GM12878 (cell line): ENCODE data around the gene PADI3. TPM values are rescaled to one million over a fixed set of nuclear protein-coding genes. Genes with fewer than 3 reads are reported as not detected.

Experiments used
- ATAC-seq: fragments of 200-7000 bp; cut with Tn5 transposase; 3 replicates; pipeline ENCODE4 v1.9.1; 2020; ENCODE audit warnings: mild to moderate bottlenecking, moderate library complexity
- BruUV-seq: library from RNA; stranded (reverse); fragments of 400-500 nt; replicated peaks from 2 replicates; lab custom pipeline; 2021; lab: Mats Ljungman, UMichigan
- CTCF ChIA-PET: fragments of 300-600 bp; sonication (Branson Sonifier 250); formaldehyde crosslinking; extraction: SDS; loops from one replicate; lab custom pipeline; 2021; ENCODE audit warnings: inconsistent platforms; lab: Yijun Ruan, JAX
- POLR2A ChIA-PET: fragments of 350-600 bp; formaldehyde crosslinking; extraction: SDS; loops from one replicate; lab custom pipeline; 2021; ENCODE audit warnings: inconsistent platforms; lab: Charles Lee
- RAD21 ChIA-PET: fragments of 300-600 bp; sonication (Branson Sonifier 250); formaldehyde crosslinking; loops from one replicate; lab custom pipeline; 2023; ENCODE audit warnings: antibody characterized with exemption; ENCODE audit not compliant: unreplicated experiment; lab: Charles Lee
- SMC1A ChIA-PET: fragments of 300-600 bp; sonication (Branson Sonifier 250); formaldehyde crosslinking; loops from one replicate; lab custom pipeline; 2023; ENCODE audit not compliant: unreplicated experiment, uncharacterized antibody; lab: Charles Lee
- DNase-seq: peaks from one replicate; pipeline ENCODE4 v3.0.0-alpha.2; 2011; ENCODE audit warnings: low read depth, low spot score
- FAIRE-seq: peaks from 3 replicates; lab custom pipeline; 2011; peaks lifted over from hg19 to GRCh38; lab: Jason Lieb, UNC
- H2AFZ ChIP-seq: 2 replicates; pipeline ENCODE4 v1.6.0; 2011; ENCODE audit warnings: low read depth, low read length, control low read depth; ENCODE audit not compliant: control insufficient read depth
- H3K27ac ChIP-seq: 2 replicates; pipeline ENCODE4 v1.5.1; 2011; ENCODE audit warnings: control low read depth; ENCODE audit not compliant: control insufficient read depth, insufficient read depth
- H3K27me3 ChIP-seq, 2 experiments: replicated peaks in 1 of 2; 2 replicates each; pipeline versions ENCODE4 v1.6.0 to v1.6.1; 2011; ENCODE audit warnings: low read length in 1 of 2; ENCODE audit not compliant: control insufficient read depth in 2 of 2, insufficient read depth in 2 of 2
- H3K36me3 ChIP-seq, 2 experiments: 2 replicates each; pipeline ENCODE4 v1.5.1; 2011; ENCODE audit warnings: low read length in 1 of 2; ENCODE audit not compliant: control insufficient read depth in 2 of 2, insufficient read depth in 2 of 2
- H3K4me1 ChIP-seq: 2 replicates; pipeline ENCODE4 v1.6.1; 2011; ENCODE audit warnings: mild to moderate bottlenecking, low read length, moderate library complexity, mixed read lengths; ENCODE audit not compliant: control insufficient read depth, insufficient read depth
- H3K4me2 ChIP-seq: 2 replicates; pipeline ENCODE4 v1.6.0; 2011; ENCODE audit warnings: control low read depth; ENCODE audit not compliant: control insufficient read depth, insufficient read depth
- H3K4me3 ChIP-seq: fragments of 200-600 bp; sonication (generic); 2 replicates; pipeline ENCODE4 v1.5.1; 2016
- H3K79me2 ChIP-seq: 2 replicates; pipeline ENCODE4 v1.6.0; 2011; ENCODE audit warnings: low read length; ENCODE audit not compliant: control insufficient read depth, insufficient read depth
- H3K9ac ChIP-seq: 2 replicates; pipeline ENCODE4 v1.8.0; 2011; ENCODE audit warnings: low read length, control low read depth, mixed read lengths; ENCODE audit not compliant: control insufficient read depth, insufficient read depth
- H3K9me3 ChIP-seq: replicated peaks from 3 replicates; pipeline ENCODE4 v1.5.1; 2011; ENCODE audit warnings: mild to moderate bottlenecking, low read length; ENCODE audit not compliant: control insufficient read depth, insufficient read depth
- H4K20me1 ChIP-seq: 2 replicates; pipeline ENCODE4 v1.6.0; 2011; ENCODE audit not compliant: control insufficient read depth, insufficient read depth
- EED ChIP-seq: sonication (generic); IDR thresholded peaks from 2 replicates; pipeline ENCODE4 v1.6.1; 2016; ENCODE audit warnings: antibody characterized with exemption, low read depth
- IKZF1 ChIP-seq: fragments of 450-650 bp; conservative IDR thresholded peaks from 2 replicates; pipeline ENCODE4 v1.6.1; 2017; ENCODE audit warnings: antibody characterized with exemption, mild to moderate bottlenecking
- KDM1A ChIP-seq: fragments of 200-600 bp; sonication (generic); IDR thresholded peaks from 2 replicates; pipeline ENCODE4 v1.6.1; 2016; ENCODE audit warnings: borderline replicate concordance
- MTA3 ChIP-seq: IDR thresholded peaks from 2 replicates; pipeline ENCODE4 v1.6.1; 2012; ENCODE audit warnings: low read length, inconsistent platforms, borderline replicate concordance
- NFYA ChIP-seq: IDR thresholded peaks from 2 replicates; pipeline ENCODE4 v1.6.1; 2011; ENCODE audit warnings: low read depth, mild to moderate bottlenecking, low read length, improper control_type of control experiment, borderline replicate concordance
- POU2F2 ChIP-seq: IDR thresholded peaks from 3 replicates; pipeline ENCODE4 v1.6.1; 2011; ENCODE audit warnings: low read depth, mild to moderate bottlenecking, low read length, borderline replicate concordance
- SMC3 ChIP-seq: IDR thresholded peaks from 2 replicates; pipeline ENCODE4 v1.6.1; 2011; ENCODE audit warnings: low read length, improper control_type of control experiment, borderline replicate concordance
- TAF1 ChIP-seq: IDR thresholded peaks from 2 replicates; pipeline ENCODE4 v1.6.1; 2011; ENCODE audit warnings: mild to moderate bottlenecking, low read depth, low read length, borderline replicate concordance
- TBL1XR1 ChIP-seq: IDR thresholded peaks from 2 replicates; pipeline ENCODE4 v1.6.1; 2012; ENCODE audit warnings: low read depth, low read length, improper control_type of control experiment
- ZNF24 ChIP-seq: fragments of 450-650 bp; IDR thresholded peaks from 2 replicates; pipeline ENCODE4 v1.6.1; 2017; ENCODE audit warnings: antibody characterized with exemption, mild to moderate bottlenecking
- ZNF622 ChIP-seq: fragments of 450-650 bp; IDR thresholded peaks from 2 replicates; pipeline ENCODE4 v1.6.1; 2017; ENCODE audit warnings: mild to moderate bottlenecking, inconsistent platforms
- WGBS: methylation state at CpG from one replicate; pipeline ENCODE4 v1.1.6; 2016; ENCODE audit warnings: low lambda C conversion rate; ENCODE audit not compliant: insufficient replicate concordance, insufficient coverage; ENCODE audit errors: missing lambda C conversion rate; 5-methylcytosine and 5-hydroxymethylcytosine counted together
- in situ Hi-C: fragments of 300-500 bp; cut with MboI; formaldehyde crosslinking; loops from 9 replicates; pipeline ENCODE4 v1.14.3; 2018; ENCODE audit warnings: mixed read lengths
- intact Hi-C: fragments of 100-400 bp; cut with micrococcal nuclease; formaldehyde crosslinking; loops from one replicate; pipeline ENCODE4 v1.14.2; 2022; ENCODE audit not compliant: unreplicated experiment
- polyA plus RNA-seq, 11 experiments: library from polyadenylated mRNA; depleted of rRNA in 4 of 11; unstranded in 6 of 11; stranded (reverse) in 5 of 11; fragments of >200 nt; fragmentation: Nextera tagmentation in 4 of 11; fragmentation: Illumina TruSeq in 1 of 11; extraction: Ambion mirVana in 4 of 11; extraction: Trizol in 1 of 11; gene quantifications; 1 replicate in 1 of 11; 2 replicates in 10 of 11; pipeline versions ENCODE4 v1.2.1 to v1.2.3, GENCODE V29; 2011 to 2016; ENCODE audit warnings: inconsistent platforms in 2 of 11, missing spikeins in 2 of 11, low read depth in 1 of 11
- total RNA-seq, 4 experiments: library from RNA; depleted of rRNA in 3 of 4; stranded (reverse); fragments of >200 nt in 3 of 4; fragmentation: Illumina TruSeq in 1 of 4; extraction: Trizol in 1 of 4; gene quantifications; 2 replicates each; pipeline versions ENCODE4 v1.2.1 to v1.2.3, GENCODE V29; 2013 to 2021
- TF ChIP-seq, protein P1 (sequence below): fragments of 450-650 bp; formaldehyde crosslinking; IDR thresholded peaks from 2 replicates; pipeline ENCODE4 v1.4.0; 2022; ENCODE audit warnings: mild to moderate bottlenecking, moderate library complexity

Gene PADI3
- total and polyA plus RNA-seq, 10 of the 15 experiments (the other 5 are each of a cell fraction or from before 2014, with no cell fraction given): 0.01 TPM; not detected in 9

GRCh38 chr1:17280894-17281293 is 32.0 kb downstream of the PADI3 start:
- intact Hi-C loops (no loop called here), in situ Hi-C loops (no loop called here)
- BruUV-seq: no TSS peak
- Histone ChIP-seq H2AFZ (no peak overlapping the region), H3K79me2 (no peaks in the 10 kb centered on the region), H3K4me3 (no peak overlapping the region), H3K4me1 (no peaks in the 10 kb centered on the region), H3K27me3 (peaks cover 0 to 2% of the 10 kb centered on the region in 2 experiments; a peak in 2 of 4 replicates), H3K36me3 (no peaks in the 10 kb centered on the region), H3K4me2 (no peak overlapping the region), H3K27ac (no peak overlapping the region), H4K20me1 (no peaks in the 10 kb centered on the region), H3K9me3 (no peaks in the 10 kb centered on the region), H3K9ac (no peak overlapping the region)
- ChIA-PET RAD21 (no interaction called here), POLR2A (no interaction called here), SMC1A (no interaction called here), CTCF (no interaction called here)
- 3% methylated on average over 2 of the region's 2 CpGs for WGBS
- DNase-seq (no peak), FAIRE-seq (no peak), ATAC-seq (no peak)
- TF ChIP-seq ZNF24: no peak
- TF ChIP-seq, protein P1, sequence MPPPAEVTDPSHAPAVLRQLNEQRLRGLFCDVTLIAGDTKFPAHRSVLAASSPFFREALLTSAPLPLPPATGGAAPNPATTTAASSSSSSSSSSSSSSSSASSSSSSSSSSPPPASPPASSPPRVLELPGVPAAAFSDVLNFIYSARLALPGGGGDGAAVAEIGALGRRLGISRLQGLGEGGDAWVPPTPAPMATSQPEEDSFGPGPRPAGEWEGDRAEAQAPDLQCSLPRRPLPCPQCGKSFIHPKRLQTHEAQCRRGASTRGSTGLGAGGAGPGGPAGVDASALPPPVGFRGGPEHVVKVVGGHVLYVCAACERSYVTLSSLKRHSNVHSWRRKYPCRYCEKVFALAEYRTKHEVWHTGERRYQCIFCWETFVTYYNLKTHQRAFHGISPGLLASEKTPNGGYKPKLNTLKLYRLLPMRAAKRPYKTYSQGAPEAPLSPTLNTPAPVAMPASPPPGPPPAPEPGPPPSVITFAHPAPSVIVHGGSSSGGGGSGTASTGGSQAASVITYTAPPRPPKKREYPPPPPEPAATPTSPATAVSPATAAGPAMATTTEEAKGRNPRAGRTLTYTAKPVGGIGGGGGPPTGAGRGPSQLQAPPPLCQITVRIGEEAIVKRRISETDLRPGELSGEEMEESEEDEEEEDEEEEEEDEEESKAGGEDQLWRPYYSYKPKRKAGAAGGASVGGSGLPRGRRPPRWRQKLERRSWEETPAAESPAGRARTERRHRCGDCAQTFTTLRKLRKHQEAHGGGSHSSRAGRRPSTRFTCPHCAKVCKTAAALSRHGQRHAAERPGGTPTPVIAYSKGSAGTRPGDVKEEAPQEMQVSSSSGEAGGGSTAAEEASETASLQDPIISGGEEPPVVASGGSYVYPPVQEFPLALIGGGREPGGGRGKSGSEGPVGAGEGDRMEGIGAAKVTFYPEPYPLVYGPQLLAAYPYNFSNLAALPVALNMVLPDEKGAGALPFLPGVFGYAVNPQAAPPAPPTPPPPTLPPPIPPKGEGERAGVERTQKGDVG: no peak
- TF ChIP-seq KDM1A: no peak
- no peak for TF ChIP-seq TBL1XR1
- TF ChIP-seq MTA3: no peak
- TF ChIP-seq TAF1: no peak
- TF ChIP-seq NFYA: no peak
- TF ChIP-seq ZNF622: no peak
- no peak for TF ChIP-seq IKZF1
- TF ChIP-seq EED: no peak
- TF ChIP-seq POU2F2: no peak
- no peak for TF ChIP-seq SMC3
